ENCODE results near the gene TPRG1L. TPM values are rescaled to one million over a fixed set of nuclear protein-coding genes. Genes with fewer than 3 reads are reported as not detected.

Gene TPRG1L
- total RNA-seq (2013; cell fraction: nucleolus; rRNA removed) = 3.6 and 3.8 TPM in 2 replicates
- 5.3 and 5.8 TPM in 2 replicates for total RNA-seq (2014; rRNA removed)
- total RNA-seq (2014; rRNA removed; fragmentation: Illumina TruSeq; extraction: Trizol) = 7.3 and 7.6 TPM in 2 replicates
- total RNA-seq (2021) = 9.6 and 10.9 TPM in 2 replicates
- polyA plus RNA-seq (2011; ENCODE audit: low read depth) = 11.2 TPM
- polyA plus RNA-seq (2011; rRNA removed) = 14.6 and 16.5 TPM in 2 replicates
- 16.9 and 19.2 TPM in 2 replicates for polyA plus RNA-seq (2011; cell fraction: cytosol; rRNA removed)
- polyA plus RNA-seq (2011; cell fraction: nucleus; rRNA removed) = 5.5 and 7.1 TPM in 2 replicates
- 15.3 TPM in 2 replicates for polyA plus RNA-seq (2012)
- polyA plus RNA-seq (2014; fragmentation: Illumina TruSeq; extraction: Trizol) = 12.1 and 12.2 TPM in 2 replicates
- 1 to 10 TPM; 1.5 to 5.2 TPM for polyA plus RNA-seq (2014; fragmentation: Nextera tagmentation; extraction: Ambion mirVana)
- polyA plus RNA-seq (2014; rRNA removed) = 10.5 and 11.6 TPM in 2 replicates
- polyA plus RNA-seq (2016; fragmentation: Nextera tagmentation; extraction: Ambion mirVana) = 1 to 10 TPM; 6.9 to 8.3 TPM
- 9.4 and 14.6 TPM in 2 replicates for polyA minus RNA-seq (2011; rRNA and poly(A)+ RNA removed)
- 5.7 and 6.7 TPM in 2 replicates for polyA minus RNA-seq (2011; cell fraction: cytosol; rRNA and poly(A)+ RNA removed)
- polyA minus RNA-seq (2011; cell fraction: nucleus; rRNA and poly(A)+ RNA removed) = 1.6 and 3.5 TPM in 2 replicates
- percentile 67 among the genes with signal in this experiment for Bru-seq, nascent RNA
- BruChase-seq, experiment 1, labeled RNA remaining after a 6-hour chase = percentile 87 among the genes with signal in this experiment
- percentile 88 among the genes with signal in this experiment for BruChase-seq, experiment 2, labeled RNA remaining after a 2-hour chase
- long read RNA-seq, experiment 1, partial matches to known transcripts = 1 of 1 reads
- long read RNA-seq, experiment 1, other reads (novel, unspliced or antisense) = 0 of 1 reads
- long read RNA-seq, experiment 2, partial matches to known transcripts = 5 of 5 reads
- long read RNA-seq, experiment 2, other reads (novel, unspliced or antisense) = 0 of 5 reads

- Histone ChIP-seq H3K36me3 (ENCODE audit: control insufficient read depth in 2 of 2, insufficient read depth in 2 of 2, low read length in 1 of 2) (peaks cover 0 to 6% of the 10 kb centered on the region in 2 experiments; a peak in 3 of 4 replicates), H3K9me3 (replicated peaks; ENCODE audit: control insufficient read depth, insufficient read depth, low read length) (no peaks in the 10 kb centered on the region), H4K20me1 (ENCODE audit: control insufficient read depth, insufficient read depth) (no peaks in the 10 kb centered on the region), H3K27me3 (replicated peaks in 1 of 2; ENCODE audit: control insufficient read depth in 2 of 2, insufficient read depth in 2 of 2, low read length in 1 of 2) (no peaks in the 10 kb centered on the region), H3K4me1 (ENCODE audit: control insufficient read depth, insufficient read depth, low read length) (peaks cover 5% of the 10 kb centered on the region; the same call in 1 of the 2 replicates), H3K4me3 (peak within 1 kb of the TSS; percentile 81), H3K9ac (ENCODE audit: control insufficient read depth, insufficient read depth, low read length) (peak within 1 kb of the TSS; percentile 66), H3K79me2 (ENCODE audit: control insufficient read depth, insufficient read depth, low read length) (no peaks in the 10 kb centered on the region), H2AFZ (ENCODE audit: control insufficient read depth, low read depth, low read length) (peak within 1 kb of the TSS; percentile 88), H3K27ac (ENCODE audit: control insufficient read depth, insufficient read depth) (no peak within 1 kb of the TSS; the same call in 1 of the 2 replicates), H3K4me2 (ENCODE audit: control insufficient read depth, insufficient read depth) (peak within 1 kb of the TSS; percentile 93)
- ChIA-PET RAD21 (ENCODE audit: unreplicated experiment) (interaction anchor here (0.7 kb wide), 1 partner anchor 100 kb away, joined by 3 read pairs; no protein-coding TSS in a partner anchor), CTCF (no interaction called here), POLR2A (no interaction called here), SMC1A (ENCODE audit: uncharacterized antibody, unreplicated experiment) (interaction anchor here (1.5 kb wide), 1 partner anchor 13 kb away, joined by 5 read pairs; no protein-coding TSS in a partner anchor)
- ATAC-seq (peak; percentile 98), FAIRE-seq (peak; percentile 31), DNase-seq (ENCODE audit: low read depth, low spot score) (peak; percentile 74)
- BruUV-seq (replicated peaks) = no TSS peak
- intact Hi-C loops (cut with micrococcal nuclease; ENCODE audit: unreplicated experiment) = loop anchor here (2.0 kb wide), 1 partner anchor 26 kb away; the partner anchor contains the start of gene WRAP73
- in situ Hi-C loops (cut with MboI) = loop anchor here (10.0 kb wide), 1 partner anchor 140 kb away; no protein-coding TSS in a partner anchor
- WGBS (ENCODE audit: insufficient coverage, insufficient replicate concordance, low lambda C conversion rate, missing lambda C conversion rate) = 4% methylated on average over 86 of the region's 108 CpGs
- peak; percentile 60 for TF ChIP-seq MXI1 (IDR thresholded peaks at IDR 0.05; ENCODE audit: low read depth, low read length)
- TF ChIP-seq, protein P1, sequence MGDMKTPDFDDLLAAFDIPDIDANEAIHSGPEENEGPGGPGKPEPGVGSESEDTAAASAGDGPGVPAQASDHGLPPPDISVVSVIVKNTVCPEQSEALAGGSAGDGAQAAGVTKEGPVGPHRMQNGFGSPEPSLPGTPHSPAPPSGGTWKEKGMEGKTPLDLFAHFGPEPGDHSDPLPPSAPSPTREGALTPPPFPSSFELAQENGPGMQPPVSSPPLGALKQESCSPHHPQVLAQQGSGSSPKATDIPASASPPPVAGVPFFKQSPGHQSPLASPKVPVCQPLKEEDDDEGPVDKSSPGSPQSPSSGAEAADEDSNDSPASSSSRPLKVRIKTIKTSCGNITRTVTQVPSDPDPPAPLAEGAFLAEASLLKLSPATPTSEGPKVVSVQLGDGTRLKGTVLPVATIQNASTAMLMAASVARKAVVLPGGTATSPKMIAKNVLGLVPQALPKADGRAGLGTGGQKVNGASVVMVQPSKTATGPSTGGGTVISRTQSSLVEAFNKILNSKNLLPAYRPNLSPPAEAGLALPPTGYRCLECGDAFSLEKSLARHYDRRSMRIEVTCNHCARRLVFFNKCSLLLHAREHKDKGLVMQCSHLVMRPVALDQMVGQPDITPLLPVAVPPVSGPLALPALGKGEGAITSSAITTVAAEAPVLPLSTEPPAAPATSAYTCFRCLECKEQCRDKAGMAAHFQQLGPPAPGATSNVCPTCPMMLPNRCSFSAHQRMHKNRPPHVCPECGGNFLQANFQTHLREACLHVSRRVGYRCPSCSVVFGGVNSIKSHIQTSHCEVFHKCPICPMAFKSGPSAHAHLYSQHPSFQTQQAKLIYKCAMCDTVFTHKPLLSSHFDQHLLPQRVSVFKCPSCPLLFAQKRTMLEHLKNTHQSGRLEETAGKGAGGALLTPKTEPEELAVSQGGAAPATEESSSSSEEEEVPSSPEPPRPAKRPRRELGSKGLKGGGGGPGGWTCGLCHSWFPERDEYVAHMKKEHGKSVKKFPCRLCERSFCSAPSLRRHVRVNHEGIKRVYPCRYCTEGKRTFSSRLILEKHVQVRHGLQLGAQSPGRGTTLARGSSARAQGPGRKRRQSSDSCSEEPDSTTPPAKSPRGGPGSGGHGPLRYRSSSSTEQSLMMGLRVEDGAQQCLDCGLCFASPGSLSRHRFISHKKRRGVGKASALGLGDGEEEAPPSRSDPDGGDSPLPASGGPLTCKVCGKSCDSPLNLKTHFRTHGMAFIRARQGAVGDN (IDR thresholded peaks at IDR 0.05) = no peak
- TF ChIP-seq ZNF207 (IDR thresholded peaks at IDR 0.05; ENCODE audit: borderline replicate concordance) = peak; percentile 45; the same call in 1 of the 2 replicates
- no peak for TF ChIP-seq TBL1XR1 (IDR thresholded peaks at IDR 0.05; ENCODE audit: low read depth, low read length)
- peak; percentile 82 to 94 for TF ChIP-seq BHLHE40 (IDR thresholded peaks at IDR 0.05; ENCODE audit: borderline replicate concordance in 1 of 2, low read depth in 2 of 2, low read length in 1 of 2)
- TF ChIP-seq POLR2AphosphoS2 (IDR thresholded peaks at IDR 0.05; ENCODE audit: low read depth, low read length) = no peak
- TF ChIP-seq NFYB (IDR thresholded peaks at IDR 0.05; ENCODE audit: insufficient read depth, low read depth, low read length) = peak; percentile 98
- TF ChIP-seq, protein P2, sequence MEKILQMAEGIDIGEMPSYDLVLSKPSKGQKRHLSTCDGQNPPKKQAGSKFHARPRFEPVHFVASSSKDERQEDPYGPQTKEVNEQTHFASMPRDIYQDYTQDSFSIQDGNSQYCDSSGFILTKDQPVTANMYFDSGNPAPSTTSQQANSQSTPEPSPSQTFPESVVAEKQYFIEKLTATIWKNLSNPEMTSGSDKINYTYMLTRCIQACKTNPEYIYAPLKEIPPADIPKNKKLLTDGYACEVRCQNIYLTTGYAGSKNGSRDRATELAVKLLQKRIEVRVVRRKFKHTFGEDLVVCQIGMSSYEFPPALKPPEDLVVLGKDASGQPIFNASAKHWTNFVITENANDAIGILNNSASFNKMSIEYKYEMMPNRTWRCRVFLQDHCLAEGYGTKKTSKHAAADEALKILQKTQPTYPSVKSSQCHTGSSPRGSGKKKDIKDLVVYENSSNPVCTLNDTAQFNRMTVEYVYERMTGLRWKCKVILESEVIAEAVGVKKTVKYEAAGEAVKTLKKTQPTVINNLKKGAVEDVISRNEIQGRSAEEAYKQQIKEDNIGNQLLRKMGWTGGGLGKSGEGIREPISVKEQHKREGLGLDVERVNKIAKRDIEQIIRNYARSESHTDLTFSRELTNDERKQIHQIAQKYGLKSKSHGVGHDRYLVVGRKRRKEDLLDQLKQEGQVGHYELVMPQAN (conservative IDR thresholded peaks at IDR 0.05) = peak; percentile 95
These were observed at the start of gene TPRG1L for GRCh38 chr1:3624200-3625136. Gene TPRG1L, plus strand, starts transcription at chr1:3625015. Its CDS starts 58 bp downstream, at chr1:3625073.

Measured in GM12878 (cell line).